Muscle of leg (tissue), 11 donors: Measurements from ENCODE around the gene PTF1A. TPM values are rescaled to one million over a fixed set of nuclear protein-coding genes. Genes with fewer than 3 reads are reported as not detected.
A peak's percentile ranks its signal among the peaks of the same experiment; 100 is the strongest.

Source experiments
- DNase-seq: peaks from one replicate; pipeline ENCODE4 v3.0.0; 2013
- H3K27ac ChIP-seq: one replicate; pipeline ENCODE4 v1.5.1; 2013; ENCODE audit warnings: mild to moderate bottlenecking, low read length, control low read depth
- H3K27me3 ChIP-seq: one replicate; pipeline ENCODE4 v1.6.1; 2013; ENCODE audit warnings: low read length; ENCODE audit not compliant: control insufficient read depth, insufficient read depth
- H3K36me3 ChIP-seq: one replicate; pipeline ENCODE4 v1.6.1; 2013; ENCODE audit warnings: low read length; ENCODE audit not compliant: control insufficient read depth, insufficient read depth
- H3K4me1 ChIP-seq: one replicate; pipeline ENCODE4 v1.6.1; 2013; ENCODE audit warnings: low read length; ENCODE audit not compliant: control insufficient read depth, insufficient read depth
- H3K4me3 ChIP-seq: one replicate; pipeline ENCODE4 v1.5.1; 2013; ENCODE audit warnings: low read length, control low read depth
- H3K9me3 ChIP-seq: replicated peaks from 2 replicates; pipeline ENCODE4 v1.6.1; 2013; ENCODE audit warnings: low read depth, low read length; ENCODE audit not compliant: control insufficient read depth
- WGBS: methylation state at CpG from one replicate; pipeline ENCODE4 v1.1.5; 2013; ENCODE audit warnings: missing lambda C conversion rate; ENCODE audit not compliant: insufficient coverage; 5-methylcytosine and 5-hydroxymethylcytosine counted together
- polyA plus RNA-seq, 8 donors: library from polyadenylated mRNA; unstranded; fragments of 120-200 nt; gene quantifications; one replicate each; pipeline versions ENCODE4 v1.2.1 to v1.2.3, GENCODE V29; 2013; ENCODE audit warnings: inconsistent platforms in 1 of 8, low replicate concordance in 1 of 8; ENCODE audit not compliant: insufficient read length in 8 of 8, insufficient read depth in 1 of 8
- total RNA-seq: library from RNA; stranded (reverse); fragments of 120-200 nt; gene quantifications from one replicate; pipeline ENCODE4 v1.2.4, GENCODE V29; 2013

Gene PTF1A
- total and polyA plus RNA-seq, 9 donors: not detected

- Histone ChIP-seq H3K9me3 (no peaks in the 10 kb centered on the region), H3K4me3 (no peak overlapping the region), H3K27me3 (peaks cover 64% of the 10 kb centered on the region), H3K4me1 (no peaks in the 10 kb centered on the region), H3K36me3 (no peaks in the 10 kb centered on the region), H3K27ac (no peak overlapping the region)
- WGBS: no CpG with 5 or more reads among the region's 5 CpGs
- DNase-seq: no peak
Observed at GRCh38 chr10:23186697-23187096, 5.4 kb upstream of the PTF1A start.

- WGBS: 63% methylated on average over 1 of the region's 1 CpG
- peaks cover 67% of the 10 kb centered on the region for H3K27me3 ChIP-seq
Observed at GRCh38 chr10:23187155-23187554, 5.0 kb upstream of the PTF1A start.

GRCh38 chr10:23189024-23189423, 3.1 kb upstream of the PTF1A start:
- WGBS: no CpG with 5 or more reads among the region's 5 CpGs
- no peak overlapping the region for H3K4me3 ChIP-seq
- peaks cover 2% of the 10 kb centered on the region for H3K4me1 ChIP-seq
- H3K9me3 ChIP-seq: no peaks in the 10 kb centered on the region
- no peak overlapping the region for H3K27ac ChIP-seq
- DNase-seq: no peak
- H3K36me3 ChIP-seq: no peaks in the 10 kb centered on the region
- H3K27me3 ChIP-seq: peaks cover 74% of the 10 kb centered on the region

More at GRCh38 chr10:23187155-23187554, 5.0 kb upstream of the PTF1A start:
- Histone ChIP-seq H3K27ac (no peak overlapping the region), H3K4me3 (no peak overlapping the region), H3K36me3 (no peaks in the 10 kb centered on the region), H3K4me1 (no peaks in the 10 kb centered on the region), H3K9me3 (no peaks in the 10 kb centered on the region)
- DNase-seq: no peak

GRCh38 chr10:23190872-23191763, 994 bp upstream of the PTF1A start:
- Histone ChIP-seq H3K4me1 (peaks cover 6% of the 10 kb centered on the region), H3K36me3 (no peaks in the 10 kb centered on the region), H3K4me3 (no peak overlapping the region), H3K27ac (no peak overlapping the region), H3K27me3 (peaks cover 89% of the 10 kb centered on the region), H3K9me3 (no peaks in the 10 kb centered on the region)
- WGBS: under 1% methylated on average over 30 of the region's 36 CpGs
- DNase-seq: no peak

DNA sequence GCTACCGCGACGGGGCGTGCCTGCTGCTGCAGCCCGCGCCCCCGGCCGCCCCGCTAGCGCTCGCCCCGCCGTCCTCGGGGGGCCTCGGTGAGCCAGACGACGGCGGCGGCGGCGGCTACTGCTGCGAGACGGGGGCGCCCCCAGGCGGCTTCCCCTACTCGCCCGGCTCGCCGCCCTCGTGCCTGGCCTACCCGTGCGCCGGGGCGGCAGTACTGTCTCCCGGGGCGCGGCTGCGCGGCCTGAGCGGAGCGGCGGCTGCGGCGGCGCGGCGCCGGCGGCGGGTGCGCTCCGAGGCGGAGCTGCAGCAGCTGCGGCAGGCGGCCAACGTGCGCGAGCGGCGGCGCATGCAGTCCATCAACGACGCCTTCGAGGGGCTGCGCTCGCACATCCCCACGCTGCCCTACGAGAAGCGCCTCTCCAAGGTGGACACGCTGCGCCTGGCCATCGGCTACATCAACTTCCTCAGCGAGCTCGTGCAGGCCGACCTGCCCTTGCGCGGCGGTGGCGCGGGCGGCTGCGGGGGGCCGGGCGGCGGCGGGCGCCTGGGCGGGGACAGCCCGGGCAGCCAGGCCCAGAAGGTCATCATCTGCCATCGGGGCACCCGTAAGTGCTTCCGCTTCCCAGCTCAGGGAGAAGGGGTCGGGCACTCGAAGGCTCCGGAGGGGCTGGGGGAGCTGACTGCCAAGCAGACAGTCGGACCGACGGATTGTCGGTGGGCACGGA, 761 bp downstream of the PTF1A start:
- under 1% methylated on average over 100 of the region's 100 CpGs for WGBS
- Histone ChIP-seq H3K4me1 (peaks cover 6% of the 10 kb centered on the region), H3K36me3 (no peaks in the 10 kb centered on the region), H3K27ac (no peak overlapping the region), H3K9me3 (no peaks in the 10 kb centered on the region), H3K27me3 (peaks cover 94% of the 10 kb centered on the region), H3K4me3 (no peak overlapping the region)
- peak; percentile 9 for DNase-seq

DNA sequence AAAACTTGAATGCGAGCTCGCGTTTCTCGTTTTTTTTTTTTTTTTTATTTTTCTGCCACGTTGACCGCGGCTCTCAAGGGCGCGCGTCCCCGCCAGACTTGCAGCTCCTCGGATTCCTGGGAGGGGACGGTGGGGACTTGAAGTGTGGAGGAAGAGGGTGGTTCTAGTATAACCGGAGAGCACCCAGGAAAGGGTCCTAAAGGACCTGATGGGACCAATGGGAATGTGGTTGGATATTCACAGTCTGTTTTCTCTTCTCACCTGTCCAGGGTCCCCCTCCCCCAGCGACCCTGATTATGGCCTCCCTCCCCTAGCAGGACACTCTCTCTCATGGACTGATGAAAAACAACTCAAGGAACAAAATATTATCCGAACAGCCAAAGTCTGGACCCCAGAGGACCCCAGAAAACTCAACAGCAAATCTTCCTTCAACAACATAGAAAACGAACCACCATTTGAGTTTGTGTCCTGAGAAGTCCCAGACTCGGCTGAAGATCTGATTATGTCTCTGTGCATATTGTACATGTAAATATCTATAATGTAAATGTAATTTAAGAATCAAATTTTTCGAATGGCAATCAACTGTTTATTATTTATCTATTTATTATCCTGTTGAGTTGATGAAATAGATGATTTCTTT, 1.4 kb downstream of the PTF1A start:
- DNase-seq: no peak
- 0% methylated on average over 1 of the region's 19 CpGs for WGBS
- H3K36me3 ChIP-seq: no peaks in the 10 kb centered on the region
- H3K4me3 ChIP-seq: no peak overlapping the region
- H3K9me3 ChIP-seq: no peaks in the 10 kb centered on the region
- peaks cover 6% of the 10 kb centered on the region for H3K4me1 ChIP-seq
- peaks cover 92% of the 10 kb centered on the region for H3K27me3 ChIP-seq
- H3K27ac ChIP-seq: no peak overlapping the region

DNA sequence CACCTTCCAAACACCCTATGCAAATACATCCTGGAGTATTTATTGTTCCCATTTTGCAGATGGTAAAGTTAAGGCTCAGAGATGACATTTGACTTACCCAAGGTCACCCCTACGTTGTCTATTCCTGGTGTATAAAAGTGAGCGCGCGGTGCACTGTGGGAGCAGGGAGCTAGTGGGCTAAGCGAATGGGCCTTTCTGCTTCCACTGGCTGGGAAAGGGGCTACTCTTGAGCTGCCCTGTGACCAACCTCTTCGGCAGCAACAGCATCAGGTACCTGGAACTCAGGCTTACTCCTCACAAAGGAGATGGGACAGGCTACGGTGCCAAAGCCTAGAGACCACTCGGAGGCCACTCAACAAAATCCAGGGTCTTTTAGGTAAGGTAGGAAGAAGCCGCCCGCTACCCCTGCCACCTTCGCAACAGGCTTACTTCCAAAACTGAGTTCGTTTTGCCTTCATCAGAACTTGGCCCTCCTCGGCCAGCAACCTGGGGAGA, 2.4 kb downstream of the PTF1A start:
- no peaks in the 10 kb centered on the region for H3K9me3 ChIP-seq
- no peaks in the 10 kb centered on the region for H3K36me3 ChIP-seq
- H3K27me3 ChIP-seq: peaks cover 92% of the 10 kb centered on the region
- peaks cover 10% of the 10 kb centered on the region for H3K4me1 ChIP-seq
- H3K4me3 ChIP-seq: no peak overlapping the region
- no peak for DNase-seq
- 8% methylated on average over 9 of the region's 13 CpGs for WGBS
- no peak overlapping the region for H3K27ac ChIP-seq

DNA sequence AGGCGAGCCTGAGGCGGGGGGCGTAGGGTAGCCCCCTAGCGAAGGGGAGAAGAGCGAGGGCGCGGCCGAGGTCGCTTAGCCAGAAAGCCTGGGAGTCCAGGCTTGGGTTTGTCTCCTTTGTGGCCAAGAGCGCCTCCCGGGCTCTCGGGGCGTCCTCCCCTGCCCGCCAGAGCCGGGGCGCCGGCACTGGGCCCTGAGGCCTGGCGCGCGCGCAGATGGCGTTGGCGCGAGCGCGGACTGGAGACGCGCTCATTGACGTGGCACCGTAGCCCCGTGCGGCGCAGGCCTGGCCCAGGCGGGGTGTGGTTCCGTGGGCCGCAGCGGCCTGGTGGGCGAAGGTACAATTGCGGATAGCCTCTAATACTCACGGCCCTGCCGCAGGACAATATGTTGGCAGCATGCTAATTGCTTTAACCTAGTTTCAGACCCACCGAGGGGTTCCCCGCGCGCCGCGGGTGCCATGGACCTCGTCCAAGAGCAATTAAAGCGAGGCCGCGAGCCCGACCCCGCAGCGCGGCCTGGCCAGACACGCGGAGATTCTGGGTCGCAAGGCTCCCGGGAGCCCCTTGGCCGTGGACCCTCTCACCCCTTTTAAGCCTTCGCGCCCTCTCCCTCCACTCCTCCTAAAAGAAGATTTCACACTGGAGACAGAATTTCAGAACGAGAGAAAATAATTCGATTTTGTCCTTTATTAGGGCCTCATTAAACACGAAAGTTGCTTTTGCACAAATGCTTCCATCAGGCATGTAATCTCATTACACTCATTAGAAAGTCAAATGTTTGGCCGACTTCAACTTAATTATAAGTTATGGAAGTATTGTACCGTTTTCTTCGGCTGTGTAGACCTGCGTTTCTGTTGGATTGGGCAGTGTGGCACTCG, 3.1 kb downstream of the PTF1A start:
- Histone ChIP-seq H3K4me1 (peaks cover 10% of the 10 kb centered on the region), H3K27ac (no peak overlapping the region), H3K36me3 (no peaks in the 10 kb centered on the region), H3K27me3 (peaks cover 92% of the 10 kb centered on the region), H3K4me3 (no peak overlapping the region), H3K9me3 (no peaks in the 10 kb centered on the region)
- WGBS: 1% methylated on average over 62 of the region's 70 CpGs
- DNase-seq: no peak

GRCh38 chr10:23195846-23196600, 3.9 kb downstream of the PTF1A start:
- H3K36me3 ChIP-seq: no peaks in the 10 kb centered on the region
- H3K27me3 ChIP-seq: peaks cover 92% of the 10 kb centered on the region
- no peaks in the 10 kb centered on the region for H3K9me3 ChIP-seq
- no peak overlapping the region for H3K27ac ChIP-seq
- H3K4me3 ChIP-seq: no peak overlapping the region
- DNase-seq: no peak
- H3K4me1 ChIP-seq: peaks cover 10% of the 10 kb centered on the region
- 7% methylated on average over 9 of the region's 13 CpGs for WGBS
